GM18951 (cell line): Measurements from ENCODE around the gene SRRM5.

ENCODE experiments used
- POLR2A ChIP-seq: IDR thresholded peaks from 4 replicates; pipeline ENCODE4 v1.6.1; 2011; ENCODE audit warnings: mild to moderate bottlenecking; ENCODE audit not compliant: insufficient read length, insufficient read depth; ENCODE audit errors: extremely low read depth
- in situ Hi-C: fragments of 300-500 bp; cut with MboI; formaldehyde crosslinking; loops from one replicate; pipeline ENCODE4 v1.12.0; 2022; ENCODE audit warnings: low sequenced_read_pairs, mixed read lengths, inconsistent platforms; ENCODE audit not compliant: unreplicated experiment

The SRRM5 gene

DNA sequence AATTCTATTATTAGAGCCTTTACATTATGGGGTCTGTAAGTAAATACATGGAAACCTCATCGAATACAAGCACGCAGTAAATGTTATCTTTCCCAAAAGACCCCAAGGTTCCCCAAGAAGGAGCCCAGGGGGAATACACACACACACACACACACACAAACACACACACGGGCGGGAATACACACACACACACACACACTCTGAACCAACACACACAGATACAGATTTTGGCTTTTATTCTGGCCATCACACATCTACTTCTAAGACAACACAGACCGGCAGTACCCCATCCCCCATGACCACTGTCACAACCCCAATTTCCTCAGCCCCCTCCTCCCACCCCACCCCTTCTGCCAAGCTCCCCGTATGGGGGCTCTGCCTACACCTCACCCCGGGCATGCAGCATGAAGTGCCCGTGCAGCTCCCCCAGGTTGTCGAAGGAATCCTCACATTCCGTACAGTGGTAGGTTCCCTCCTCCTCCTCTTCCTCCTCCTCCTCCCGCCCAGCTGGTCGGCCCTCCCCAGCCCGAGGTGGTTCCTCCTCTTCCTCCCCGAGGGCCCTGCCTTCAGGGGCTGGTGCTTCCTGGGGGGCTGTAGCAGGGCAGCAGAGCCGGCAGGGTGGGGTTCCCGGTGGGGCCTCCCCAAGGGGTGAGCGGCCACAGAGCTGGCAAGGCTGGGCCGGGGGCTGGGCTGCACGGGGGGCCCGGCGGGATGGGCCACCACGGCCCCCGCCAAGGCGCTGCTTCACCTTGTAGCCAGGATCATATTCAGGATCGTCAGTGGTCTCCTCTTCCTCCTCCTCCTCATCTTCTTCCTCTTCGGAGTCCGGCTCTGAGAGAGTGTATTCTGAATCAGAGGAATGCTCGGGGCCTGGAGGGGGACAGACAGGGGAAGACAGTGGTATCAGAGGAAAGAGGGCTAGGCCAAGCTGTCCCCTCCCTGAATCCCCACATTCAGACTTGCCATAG lies 4.4 kb upstream of the SRRM5 start:
- TF ChIP-seq POLR2A = no peak
- in situ Hi-C loops = no loop called here

DNA sequence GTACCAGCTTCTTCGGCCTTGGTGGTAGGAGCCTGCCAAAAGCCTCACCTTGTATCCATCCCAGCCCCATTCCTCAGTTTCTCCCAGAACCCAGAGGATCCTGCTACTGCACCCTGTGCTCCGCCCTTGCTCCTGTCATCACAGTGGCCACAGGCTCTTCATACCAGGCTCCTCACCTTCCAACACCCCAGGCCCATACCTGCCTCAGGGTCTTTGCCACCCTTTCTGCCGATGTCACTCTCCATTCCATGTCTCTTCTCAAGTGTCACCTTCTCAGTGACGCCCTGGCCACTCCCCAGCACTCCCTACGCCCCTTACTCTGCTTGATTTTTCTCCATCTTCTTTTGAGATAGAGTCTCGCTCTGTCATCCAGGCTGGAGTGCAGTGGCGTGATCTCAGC lies 2.0 kb upstream of the SRRM5 start:
- in situ Hi-C loops = no loop called here
- TF ChIP-seq POLR2A = no peak

DNA sequence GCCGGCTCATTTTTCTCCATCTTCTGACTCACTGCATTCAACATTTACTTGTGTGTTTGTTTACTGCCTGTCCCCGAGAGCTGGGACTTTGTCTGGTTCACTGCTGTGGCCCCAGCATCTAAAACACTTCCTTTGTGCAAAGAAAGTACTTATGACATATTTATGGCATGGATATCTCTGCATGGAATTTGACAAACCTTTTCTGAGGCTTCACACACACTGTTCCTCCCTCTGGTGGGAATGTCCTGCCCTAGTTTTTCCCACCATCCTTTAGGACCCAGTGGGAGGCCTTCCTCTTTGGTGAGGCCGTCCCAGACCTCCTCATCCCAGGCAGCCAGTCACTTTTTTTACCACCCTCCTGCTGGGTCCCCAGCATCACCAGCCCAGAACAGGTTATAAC lies 1.4 kb upstream of the SRRM5 start:
- in situ Hi-C loops = no loop called here
- TF ChIP-seq POLR2A = no peak

DNA sequence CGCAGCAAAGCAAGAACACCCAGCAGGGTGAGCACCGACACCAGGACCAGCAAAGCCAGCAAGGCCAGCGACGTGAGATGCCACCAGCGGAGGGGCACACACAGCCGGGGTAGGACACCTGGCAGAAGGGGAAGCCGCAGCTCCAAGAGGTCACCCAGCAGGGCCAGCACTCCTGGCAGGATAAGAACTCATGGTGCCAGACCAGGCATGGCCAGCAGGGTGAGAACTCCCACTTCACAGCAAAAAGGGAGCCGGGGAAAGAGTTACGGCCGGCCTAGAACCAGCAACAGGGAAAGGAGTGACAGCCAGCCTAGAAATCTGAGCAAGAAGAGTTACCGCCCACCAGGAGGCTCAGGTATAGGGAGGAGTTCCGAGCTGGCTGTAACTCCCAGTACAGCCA lies 486 bp downstream of the SRRM5 start:
- in situ Hi-C loops = no loop called here
- TF ChIP-seq POLR2A = no peak

DNA sequence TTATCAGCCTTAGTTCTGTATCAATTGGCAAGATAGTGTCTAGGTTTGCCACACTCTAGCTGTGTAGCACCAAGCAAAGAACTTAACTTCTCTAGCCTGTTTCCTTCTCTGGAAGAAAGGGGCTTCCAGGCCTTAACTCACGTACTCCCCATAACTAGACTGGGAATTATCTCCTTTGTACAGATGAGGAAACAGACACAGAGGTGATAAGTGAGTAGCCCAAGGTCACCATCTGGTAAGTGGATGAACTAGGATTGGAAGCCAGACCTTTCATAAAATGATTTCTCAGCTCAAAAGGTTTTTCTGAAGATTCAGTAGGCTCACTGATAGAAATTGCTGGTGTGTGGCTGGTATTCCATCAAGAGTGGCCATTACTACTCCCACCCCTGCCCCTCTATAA lies 4.4 kb downstream of the SRRM5 start:
- in situ Hi-C loops = no loop called here
- no peak for TF ChIP-seq POLR2A

DNA sequence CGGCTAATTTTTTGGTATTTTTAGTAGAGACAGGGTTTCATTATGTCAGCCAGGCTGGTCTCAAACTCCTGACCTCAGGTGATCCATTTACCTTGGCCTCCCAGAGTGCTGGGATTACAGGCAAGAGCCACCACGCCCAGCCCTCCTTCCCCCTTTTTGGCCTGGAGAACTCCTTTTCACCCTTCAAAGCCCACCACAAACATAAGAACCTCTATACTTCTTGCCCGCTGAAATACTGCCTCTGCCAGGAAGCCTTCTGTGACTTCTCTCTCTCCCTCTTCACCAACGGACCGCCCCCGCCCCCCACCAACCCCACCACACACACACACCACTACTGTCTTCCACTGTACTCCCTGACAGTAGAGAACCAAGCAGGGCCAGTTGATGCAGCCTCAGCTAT lies 5.1 kb downstream of the SRRM5 start:
- TF ChIP-seq POLR2A = no peak

DNA sequence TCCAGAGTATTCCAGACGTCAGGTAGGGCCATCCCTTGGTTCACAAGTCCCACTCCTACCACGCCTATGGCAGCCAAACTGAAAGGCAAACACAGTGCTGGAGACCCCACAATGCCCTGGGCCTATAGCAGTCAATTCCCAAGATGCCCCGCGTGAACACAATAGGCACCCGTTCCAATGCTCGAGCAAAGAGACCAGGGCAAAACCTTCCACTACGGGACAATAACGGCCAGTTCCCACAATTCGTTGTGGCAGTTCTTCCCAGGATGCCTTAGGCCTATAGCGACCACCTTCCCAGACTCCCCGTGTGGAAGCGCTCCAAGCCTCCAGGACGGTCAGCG lies 7.0 kb downstream of the SRRM5 start:
- TF ChIP-seq POLR2A = no peak
- in situ Hi-C loops = no loop called here

More for the DNA sequence above, 5.1 kb downstream of the SRRM5 start:
- in situ Hi-C loops = no loop called here

DNA sequence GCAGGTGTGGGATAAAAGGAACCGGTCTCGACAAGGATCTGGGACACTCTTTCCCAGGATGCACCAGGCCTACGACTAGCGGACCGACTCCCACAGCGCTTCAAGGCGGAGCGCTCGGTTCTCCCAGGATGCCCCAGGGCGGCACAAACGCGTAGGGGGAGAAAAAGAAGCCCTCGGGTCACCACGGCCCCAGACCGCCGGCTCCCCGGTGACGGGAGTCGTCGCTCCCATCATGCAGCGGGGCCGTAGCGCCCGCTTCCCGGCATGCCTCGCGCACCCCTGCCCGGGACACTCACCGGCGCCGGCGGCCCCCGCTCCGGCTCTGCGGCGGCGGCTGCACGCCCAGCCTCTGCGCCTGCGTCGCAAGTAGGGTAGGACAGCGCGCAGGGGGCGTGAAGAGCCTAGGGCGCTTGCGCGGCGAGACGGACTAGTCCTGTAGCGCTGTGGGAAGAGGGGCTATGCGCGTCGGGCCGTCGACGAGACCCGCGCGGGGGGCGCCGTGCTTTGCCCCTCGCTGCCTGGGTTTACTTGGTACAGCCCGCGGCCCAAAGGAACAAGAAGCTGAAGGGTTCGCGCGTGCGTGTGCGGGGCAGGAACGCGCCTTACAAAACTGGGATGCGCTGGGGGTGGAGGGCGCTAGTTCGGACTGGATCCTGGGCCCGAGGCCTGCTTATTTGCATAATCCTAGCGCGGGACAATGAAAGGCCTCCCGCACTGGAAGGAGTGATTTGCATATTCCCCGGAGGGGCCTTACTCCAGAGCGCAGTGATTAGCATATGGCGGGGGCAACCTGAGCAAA lies 7.6 kb downstream of the SRRM5 start, which contains the start of gene ZNF428:
TSS of gene ZNF428 (minus strand) at position 368 of the 799 bp plus-strand sequence. CDS start 5,325 bp downstream, outside the sequence.
- in situ Hi-C loops = no loop called here
- peak; percentile 91 for TF ChIP-seq POLR2A

DNA sequence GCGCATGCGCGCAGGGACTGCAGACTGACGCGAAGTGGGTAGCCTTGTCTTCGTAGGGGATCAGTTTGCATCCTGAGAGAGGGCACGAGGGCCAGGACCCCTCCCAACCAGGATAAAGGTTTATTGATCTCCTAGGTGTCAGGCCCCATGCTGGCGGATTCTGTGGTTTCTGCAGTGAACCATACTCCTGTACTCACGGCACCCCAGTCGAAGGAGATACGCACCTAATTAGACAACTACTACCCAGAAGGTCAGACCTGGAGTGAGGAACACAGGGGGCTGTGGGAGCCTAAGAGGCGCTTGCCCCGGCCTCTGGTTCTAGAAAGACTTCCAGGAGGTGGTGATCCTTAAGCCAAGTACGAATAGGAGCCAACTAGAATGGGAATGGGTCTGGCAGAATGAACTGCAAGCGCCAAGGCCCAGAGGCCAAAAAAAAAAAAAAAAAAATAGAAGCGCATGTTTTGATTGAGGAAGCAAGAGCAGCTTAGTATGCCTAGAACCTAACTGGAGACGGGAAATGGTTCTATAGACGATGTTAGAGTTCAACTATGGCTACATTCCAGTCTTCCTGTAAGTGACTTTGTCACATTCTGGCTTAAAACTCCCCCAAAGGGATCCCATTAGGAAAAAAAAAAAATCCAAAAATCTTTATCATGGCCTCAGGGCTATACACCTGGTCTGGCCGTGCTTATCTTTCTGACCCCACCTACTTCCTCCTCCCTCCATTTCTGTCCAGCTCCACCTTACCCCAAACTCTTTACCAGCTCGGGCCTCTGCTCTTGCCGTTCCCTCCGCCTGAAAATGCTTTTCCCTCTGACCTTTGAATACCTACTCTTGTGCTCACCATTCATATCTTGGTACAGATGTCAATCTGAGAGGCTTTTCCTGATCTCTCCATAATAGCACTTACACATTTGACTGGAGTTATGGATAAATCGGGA lies 8.4 kb downstream of the SRRM5 start:
- in situ Hi-C loops = no loop called here
- no peak for TF ChIP-seq POLR2A

DNA sequence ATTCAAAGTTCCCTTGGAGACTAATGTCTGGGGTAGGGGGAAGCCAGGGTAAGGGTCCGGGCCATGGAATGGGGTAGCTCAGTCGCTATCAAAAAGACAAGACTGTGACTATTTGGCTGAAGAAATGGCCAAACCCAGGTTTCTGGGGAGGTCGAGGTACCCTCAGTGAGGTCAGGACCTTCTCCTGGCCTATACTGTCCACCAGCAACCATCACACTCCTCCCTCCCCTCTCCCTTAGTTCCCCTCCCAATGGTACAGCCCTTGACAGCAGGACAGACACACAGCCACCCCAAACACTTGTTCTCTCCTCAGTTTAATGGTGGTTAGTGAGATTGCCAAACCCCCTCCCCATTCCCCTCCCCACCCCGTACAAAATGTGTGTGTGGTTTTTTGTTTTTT lies 10.2 kb downstream of the SRRM5 start:
- TF ChIP-seq POLR2A = no peak
- in situ Hi-C loops = no loop called here

DNA sequence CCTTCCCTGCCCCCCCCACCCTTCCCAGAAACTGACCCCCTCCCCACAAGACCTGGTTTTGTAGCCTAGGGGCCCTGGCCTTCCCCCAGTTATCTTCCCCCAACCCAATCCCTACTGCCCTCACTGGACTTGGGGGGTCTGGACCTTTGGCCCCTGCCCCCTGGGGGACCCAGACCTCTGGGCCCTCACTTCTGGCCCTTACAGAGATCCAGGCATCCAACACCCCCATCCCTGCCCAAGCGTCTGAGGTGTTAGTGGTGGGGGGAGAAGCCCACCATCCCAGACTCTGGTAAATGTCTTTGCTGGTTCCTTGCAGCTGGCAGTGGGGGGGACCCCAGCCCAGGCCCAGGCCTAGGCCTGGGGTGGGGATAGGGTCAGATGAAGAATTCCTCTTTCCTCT lies 11.1 kb downstream of the SRRM5 start:
- TF ChIP-seq POLR2A = no peak

DNA sequence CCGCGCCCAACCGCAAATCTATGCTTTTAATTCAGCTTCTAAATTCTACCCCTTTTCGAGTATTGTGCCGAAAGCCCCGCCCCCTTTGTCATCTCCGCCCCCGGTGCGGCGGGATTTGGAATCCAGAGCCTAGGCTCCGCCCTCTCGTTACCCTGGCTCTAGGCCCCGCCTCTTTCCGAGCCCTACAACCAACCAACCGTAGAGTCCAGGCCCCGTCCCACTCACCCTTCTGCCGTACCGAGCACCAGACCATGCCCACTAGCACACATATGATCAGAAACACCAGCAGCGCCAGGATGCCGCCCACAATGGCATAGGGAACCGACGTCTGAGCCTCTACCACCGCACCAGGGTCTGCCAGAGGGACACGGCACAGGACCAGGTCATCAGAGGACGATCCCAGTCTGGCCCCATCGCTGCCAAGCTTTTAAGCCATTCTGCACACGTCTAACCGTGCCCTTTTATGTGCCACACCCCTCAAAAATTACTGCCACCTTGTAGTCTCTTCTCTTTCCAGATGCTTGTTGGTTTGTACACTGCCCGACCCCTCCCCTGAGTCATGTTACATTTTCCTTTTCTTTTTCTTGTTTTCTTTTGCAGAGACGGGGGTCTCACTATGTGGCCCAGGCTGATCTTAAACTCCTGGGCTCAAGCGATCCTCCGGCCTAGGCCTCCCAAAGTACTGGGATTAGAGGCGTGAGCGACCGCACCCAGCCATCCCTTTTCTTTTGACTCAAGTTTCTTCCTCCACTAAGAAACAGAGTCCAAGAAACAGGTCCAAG lies 12.2 kb downstream of the SRRM5 start:
- in situ Hi-C loops = no loop called here
- TF ChIP-seq POLR2A = no peak

More for the DNA sequence above, 11.1 kb downstream of the SRRM5 start:
- in situ Hi-C loops = no loop called here
